ENCODE results near the gene RPS23. TPM values are rescaled to one million over a fixed set of nuclear protein-coding genes. Genes with fewer than 3 reads are reported as not detected.
"Not testable (repeated sequence)": the region's sequence is repeated elsewhere in the genome, so short reads cannot be mapped to it uniquely, and the experiment has no call there.

Gene RPS23
- total RNA-seq, 1 donor from 2014 or later: 3,005 TPM

- no peak for DNase-seq (ENCODE audit: low read depth in 2 of 2)
Measured at GRCh38 chr5:82290005-82290404, 11.9 kb upstream of the RPS23 start.

GRCh38 chr5:82287625-82288024, 9.5 kb upstream of the RPS23 start:
- DNase-seq (ENCODE audit: low read depth in 2 of 2): no peak

GRCh38 chr5:82285206-82285605, 7.1 kb upstream of the RPS23 start:
- no peak for DNase-seq (ENCODE audit: low read depth in 2 of 2)

- no peak for DNase-seq (ENCODE audit: low read depth in 2 of 2)
Measured at GRCh38 chr5:82283893-82284292, 5.7 kb upstream of the RPS23 start.

- no peak for DNase-seq (ENCODE audit: low read depth in 2 of 2)
Measured at GRCh38 chr5:82278711-82279370, 687 bp upstream of the RPS23 start.

- peak; percentile 20 to 22 for DNase-seq (ENCODE audit: low read depth in 2 of 2)
Measured at GRCh38 chr5:82277613-82277986, 554 bp downstream of the RPS23 start.

- DNase-seq (ENCODE audit: low read depth in 2 of 2): no peak
Measured at GRCh38 chr5:82276800-82277612, 1.1 kb downstream of the RPS23 start.

GRCh38 chr5:82275216-82275664, 2.9 kb downstream of the RPS23 start:
- no peak for DNase-seq (ENCODE audit: low read depth in 2 of 2)

- no peak for DNase-seq (ENCODE audit: low read depth in 2 of 2)
Measured at GRCh38 chr5:82274343-82275211, 3.6 kb downstream of the RPS23 start.

GRCh38 chr5:82273426-82273825, 4.7 kb downstream of the RPS23 start:
- not testable (repeated sequence) for DNase-seq (ENCODE audit: low read depth in 2 of 2)

- not testable (repeated sequence) for DNase-seq (ENCODE audit: low read depth in 2 of 2)
Measured at GRCh38 chr5:82272571-82273356, 5.4 kb downstream of the RPS23 start.

- peak; percentile 56 to 87 for DNase-seq (ENCODE audit: low read depth in 2 of 2)
Measured at GRCh38 chr5:82269363-82269762, 8.8 kb downstream of the RPS23 start.

GRCh38 chr5:82267297-82267933, 10.7 kb downstream of the RPS23 start:
- not testable (repeated sequence) for DNase-seq (ENCODE audit: low read depth in 2 of 2)

- DNase-seq (ENCODE audit: low read depth in 2 of 2): no peak
Measured at GRCh38 chr5:82265047-82265446, 13.1 kb downstream of the RPS23 start.

GRCh38 chr5:82259172-82259800, 18.9 kb downstream of the RPS23 start:
- DNase-seq (ENCODE audit: low read depth in 2 of 2): peak; percentile 42 to 45

GRCh38 chr5:82257729-82258128, 20.4 kb downstream of the RPS23 start:
- no peak for DNase-seq (ENCODE audit: low read depth in 2 of 2)

GRCh38 chr5:82257247-82257646, 20.9 kb downstream of the RPS23 start:
- DNase-seq (ENCODE audit: low read depth in 2 of 2): no peak

GRCh38 chr5:82255844-82256243, 22.3 kb downstream of the RPS23 start:
- no peak for DNase-seq (ENCODE audit: low read depth in 2 of 2)

- no peak for DNase-seq (ENCODE audit: low read depth in 2 of 2)
Measured at GRCh38 chr5:82252744-82253143, 25.4 kb downstream of the RPS23 start.

- DNase-seq (ENCODE audit: low read depth in 2 of 2): no peak
Measured at GRCh38 chr5:82246960-82247574, 31.1 kb downstream of the RPS23 start.

Data from lung microvascular endothelial cell (primary cell).